Gastroesophageal sphincter (tissue), 3 donors: ENCODE data around the gene SSNA1.

Experiments
- CTCF ChIP-seq, 4 experiments: fragments of 200-600 bp in 2 of 4; fragments of 450-650 bp in 2 of 4; sonication (generic) in 1 of 4; IDR thresholded peaks; one replicate each; pipeline ENCODE4 v1.5.1; 2017 to 2019; ENCODE audit warnings: antibody characterized with exemption in 4 of 4, mild to moderate bottlenecking in 2 of 4, moderate library complexity in 2 of 4
- EP300 ChIP-seq: sonication (generic); formaldehyde crosslinking; IDR thresholded peaks from one replicate; pipeline ENCODE4 v1.6.1; 2017; ENCODE audit warnings: antibody characterized with exemption, mild to moderate bottlenecking

- TF ChIP-seq CTCF (IDR thresholded peaks at IDR 0.05) = no peak
- no peak for TF ChIP-seq EP300
Observed at GRCh38 chr9:137237759-137238726, 49.6 kb downstream of the SSNA1 start.
